Measurements from ENCODE around the gene RRAS2. TPM values are rescaled to one million over a fixed set of nuclear protein-coding genes. Genes with fewer than 3 reads are reported as not detected.
"Not testable (repeated sequence)": the region's sequence is repeated elsewhere in the genome, so short reads cannot be mapped to it uniquely, and the experiment has no call there.

Gene RRAS2
- total RNA-seq, 2 experiments from 2014 or later: 87.9 to 92.0 TPM

- Mint-ChIP-seq H3K4me1 (ENCODE audit: low read depth) (no peaks in the 10 kb centered on the region), H3K4me3 (no peak overlapping the region), H3K27me3 (no peaks in the 10 kb centered on the region), H3K27ac (no peak overlapping the region), H3K9me3 (no peaks in the 10 kb centered on the region), H3K36me3 (ENCODE audit: low read depth) (no peaks in the 10 kb centered on the region)
- ChIA-PET POLR2A (no interaction called here), CTCF (interaction anchor here (0.7 to 1.8 kb wide), 4 partner anchors 9 to 160 kb away, joined by 3 to 6 read pairs (median 4); no protein-coding TSS in a partner anchor)
- no peak for TF ChIP-seq CTCF (IDR thresholded peaks at IDR 0.05)
- intact Hi-C loops (cut with micrococcal nuclease): no loop called here
- ATAC-seq (peak; percentile 56), DNase-seq (no peak)
These were observed 100.6 kb downstream of the RRAS2 start for GRCh38 chr11:14258221-14258935.

DNA sequence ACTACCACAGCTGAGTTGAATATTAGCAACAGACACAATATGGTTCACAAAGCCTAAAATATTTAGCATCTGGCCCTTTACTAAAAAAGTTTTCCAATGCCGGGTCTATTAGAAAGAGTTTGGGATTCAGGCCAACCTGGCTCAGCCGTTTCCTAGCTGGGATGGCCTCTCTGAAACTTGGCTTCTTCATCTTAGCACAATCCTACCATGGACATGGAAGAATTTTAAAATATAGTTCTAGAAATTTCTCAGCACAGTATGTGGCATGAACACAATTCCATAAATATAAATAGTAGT is 103.8 kb downstream of the RRAS2 start:
- Mint-ChIP-seq H3K4me1 (ENCODE audit: low read depth) (no peaks in the 10 kb centered on the region), H3K27me3 (no peaks in the 10 kb centered on the region), H3K36me3 (ENCODE audit: low read depth) (no peaks in the 10 kb centered on the region), H3K27ac (no peak overlapping the region), H3K9me3 (no peaks in the 10 kb centered on the region), H3K4me3 (no peak overlapping the region)
- no peak for TF ChIP-seq CTCF (IDR thresholded peaks at IDR 0.05)
- no peak for DNase-seq
- CTCF ChIA-PET: no interaction called here
- no peak for ATAC-seq
- POLR2A ChIA-PET: no interaction called here
- intact Hi-C loops (cut with micrococcal nuclease): no loop called here

- TF ChIP-seq CTCF (IDR thresholded peaks at IDR 0.05): no peak
- POLR2A ChIA-PET: no interaction called here
- no peak overlapping the region for H3K4me3 Mint-ChIP-seq
- DNase-seq (no peak), ATAC-seq (no peak)
- CTCF ChIA-PET: interaction anchor here (0.7 to 1.9 kb wide), 2 partner anchors 54 to 194 kb away, joined by 4 to 5 read pairs; no protein-coding TSS in a partner anchor
- H3K36me3 Mint-ChIP-seq (ENCODE audit: low read depth): no peaks in the 10 kb centered on the region
- H3K27ac Mint-ChIP-seq: no peak overlapping the region
- no peaks in the 10 kb centered on the region for H3K4me1 Mint-ChIP-seq (ENCODE audit: low read depth)
- no peaks in the 10 kb centered on the region for H3K27me3 Mint-ChIP-seq
- intact Hi-C loops (cut with micrococcal nuclease): no loop called here
- no peaks in the 10 kb centered on the region for H3K9me3 Mint-ChIP-seq
These were observed 104.3 kb downstream of the RRAS2 start for GRCh38 chr11:14254533-14255237.

GRCh38 chr11:14253840-14254239 is 105.1 kb downstream of the RRAS2 start:
- DNase-seq (no peak), ATAC-seq (no peak)
- no peaks in the 10 kb centered on the region for H3K36me3 Mint-ChIP-seq (ENCODE audit: low read depth)
- CTCF ChIA-PET: interaction anchor here (0.6 to 1.9 kb wide), 6 partner anchors 9 to 482 kb away, joined by 3 to 7 read pairs (median 4); no protein-coding TSS in a partner anchor
- no peak for TF ChIP-seq CTCF (IDR thresholded peaks at IDR 0.05)
- no peak overlapping the region for H3K27ac Mint-ChIP-seq
- no peaks in the 10 kb centered on the region for H3K27me3 Mint-ChIP-seq
- POLR2A ChIA-PET: no interaction called here
- H3K9me3 Mint-ChIP-seq: no peaks in the 10 kb centered on the region
- intact Hi-C loops (cut with micrococcal nuclease): no loop called here
- H3K4me1 Mint-ChIP-seq (ENCODE audit: low read depth): peaks cover 8% of the 10 kb centered on the region
- H3K4me3 Mint-ChIP-seq: no peak overlapping the region

GRCh38 chr11:14253421-14253820 is 105.6 kb downstream of the RRAS2 start:
- intact Hi-C loops (cut with micrococcal nuclease): no loop called here
- ATAC-seq (no peak), DNase-seq (no peak)
- no peak overlapping the region for H3K27ac Mint-ChIP-seq
- ChIA-PET POLR2A (no interaction called here), CTCF (interaction anchor here (0.6 to 2.6 kb wide), 7 partner anchors 10 to 481 kb away, joined by 3 to 16 read pairs (median 3); no protein-coding TSS in a partner anchor)
- H3K9me3 Mint-ChIP-seq: no peaks in the 10 kb centered on the region
- H3K27me3 Mint-ChIP-seq: no peaks in the 10 kb centered on the region
- TF ChIP-seq CTCF (IDR thresholded peaks at IDR 0.05): no peak
- no peak overlapping the region for H3K4me3 Mint-ChIP-seq
- no peaks in the 10 kb centered on the region for H3K36me3 Mint-ChIP-seq (ENCODE audit: low read depth)
- H3K4me1 Mint-ChIP-seq (ENCODE audit: low read depth): peaks cover 12% of the 10 kb centered on the region

GRCh38 chr11:14252501-14252900 is 106.5 kb downstream of the RRAS2 start:
- ATAC-seq; H3K27me3 Mint-ChIP-seq; H3K36me3 Mint-ChIP-seq (ENCODE audit: low read depth); intact Hi-C loops (cut with micrococcal nuclease); DNase-seq; H3K9me3 Mint-ChIP-seq; H3K27ac Mint-ChIP-seq; H3K4me3 Mint-ChIP-seq; POLR2A ChIA-PET: not testable (repeated sequence)
- H3K4me1 Mint-ChIP-seq (ENCODE audit: low read depth): peaks cover 19% of the 10 kb centered on the region
- CTCF ChIA-PET: interaction anchor here (1.0 to 3.3 kb wide), 7 partner anchors 15 to 480 kb away, joined by 3 to 62 read pairs (median 7); partner anchors contain the start of gene SPON1
